Measurements from ENCODE around the gene MED25. TPM values are rescaled to one million over a fixed set of nuclear protein-coding genes. Genes with fewer than 3 reads are reported as not detected.

MED25 gene
- total and polyA plus RNA-seq, 2 of the 8 experiments (the other 6 are each of a cell fraction or from before 2014, with no cell fraction given) = 21.6 to 71.4 TPM

DNA sequence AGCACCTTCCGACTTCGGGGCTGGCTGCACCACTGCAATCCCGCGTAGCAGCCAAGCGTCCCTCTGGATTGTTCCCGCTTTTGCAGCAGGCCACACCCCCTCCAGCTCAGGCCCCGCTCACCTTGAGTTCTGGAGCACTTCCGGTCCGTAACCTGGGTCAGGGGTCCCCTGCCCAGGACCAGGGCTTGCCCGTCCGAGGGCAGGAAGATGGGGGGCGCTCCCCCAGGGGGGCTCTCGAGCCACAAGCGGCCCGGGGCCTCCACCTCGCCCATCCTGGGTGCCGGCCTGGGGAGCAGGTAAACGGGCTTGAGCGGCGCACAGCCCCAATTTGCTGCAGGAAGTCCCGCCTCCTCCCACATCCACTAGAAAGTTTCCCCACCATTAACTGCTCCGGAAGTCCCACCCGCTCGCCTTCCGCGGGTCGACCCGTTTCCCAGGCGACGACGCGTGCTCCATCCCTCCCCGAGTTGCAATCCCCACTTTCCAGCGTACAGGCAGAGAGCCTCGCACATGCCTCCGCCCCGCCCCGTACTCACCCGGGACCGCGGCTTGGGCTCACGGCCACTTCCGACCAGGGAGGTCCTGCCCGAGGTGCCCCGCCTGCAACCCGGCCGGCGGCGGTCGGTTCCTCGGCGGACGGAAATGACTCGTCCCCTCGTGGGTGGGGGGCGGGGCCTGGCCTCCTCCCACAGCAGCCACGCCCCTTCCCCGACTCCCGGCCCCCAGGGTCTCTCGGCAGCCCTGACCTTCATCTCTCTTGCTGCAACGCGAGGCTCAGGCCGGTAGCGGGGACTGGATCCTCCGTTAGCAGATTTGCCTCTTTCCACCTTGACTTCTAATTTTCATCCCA is 49.1 kb downstream of the MED25 start, which contains the start of gene PNKP (continued):
- TF ChIP-seq NRF1 (IDR thresholded peaks at IDR 0.05; ENCODE audit: low read depth, low read length) = no peak
- no peak for TF ChIP-seq TCF12 (IDR thresholded peaks at IDR 0.05; ENCODE audit: low read depth, low read length)
- TF ChIP-seq RXRA (IDR thresholded peaks at IDR 0.05; ENCODE audit: insufficient read depth, low read depth, low read length) = no peak
- TF ChIP-seq, protein P1, sequence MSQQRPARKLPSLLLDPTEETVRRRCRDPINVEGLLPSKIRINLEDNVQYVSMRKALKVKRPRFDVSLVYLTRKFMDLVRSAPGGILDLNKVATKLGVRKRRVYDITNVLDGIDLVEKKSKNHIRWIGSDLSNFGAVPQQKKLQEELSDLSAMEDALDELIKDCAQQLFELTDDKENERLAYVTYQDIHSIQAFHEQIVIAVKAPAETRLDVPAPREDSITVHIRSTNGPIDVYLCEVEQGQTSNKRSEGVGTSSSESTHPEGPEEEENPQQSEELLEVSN (IDR thresholded peaks at IDR 0.05) = peak; percentile 68
- no peak; the same call in none of the 2 replicates for TF ChIP-seq POLR2AphosphoS5 (IDR thresholded peaks at IDR 0.05; ENCODE audit: low read depth, low read length)
- TF ChIP-seq RFX5 (IDR thresholded peaks at IDR 0.05; ENCODE audit: borderline replicate concordance, low read depth, low read length) = no peak
- TF ChIP-seq TAF1 (IDR thresholded peaks at IDR 0.05; ENCODE audit: low read depth, low read length) = peak; percentile 70
- TF ChIP-seq SIN3A (conservative IDR thresholded peaks at IDR 0.05 in 1 of 2, IDR thresholded peaks at IDR 0.05 in 1 of 2; ENCODE audit: low read depth in 1 of 2, low read length in 2 of 2) = peak; percentile 75 to 78; a peak in 2 of 4 replicates
- TF ChIP-seq EGR1 (IDR thresholded peaks at IDR 0.05; ENCODE audit: borderline replicate concordance, low read depth, low read length) = no peak
- 0 out of 2 replicates have a peak, but pooled peaks have one; percentile 38 for TF ChIP-seq KDM5A (IDR thresholded peaks at IDR 0.05; ENCODE audit: low read length)
- TF ChIP-seq HDAC6 (IDR thresholded peaks at IDR 0.05; ENCODE audit: low read depth, low read length) = no peak
- TF ChIP-seq CHD2 (IDR thresholded peaks at IDR 0.05; ENCODE audit: low read length) = peak; percentile 45; the same call in 1 of the 2 replicates
- TF ChIP-seq BACH1 (IDR thresholded peaks at IDR 0.05; ENCODE audit: low read length) = peak; percentile 93
- peak; percentile 49; the same call in 1 of the 2 replicates for TF ChIP-seq YY1 (IDR thresholded peaks at IDR 0.05; ENCODE audit: low read depth, low read length)
- peak; percentile 87 for TF ChIP-seq GABPA (IDR thresholded peaks at IDR 0.05; ENCODE audit: borderline replicate concordance, insufficient read depth, low read length)
- TF ChIP-seq, protein P2, sequence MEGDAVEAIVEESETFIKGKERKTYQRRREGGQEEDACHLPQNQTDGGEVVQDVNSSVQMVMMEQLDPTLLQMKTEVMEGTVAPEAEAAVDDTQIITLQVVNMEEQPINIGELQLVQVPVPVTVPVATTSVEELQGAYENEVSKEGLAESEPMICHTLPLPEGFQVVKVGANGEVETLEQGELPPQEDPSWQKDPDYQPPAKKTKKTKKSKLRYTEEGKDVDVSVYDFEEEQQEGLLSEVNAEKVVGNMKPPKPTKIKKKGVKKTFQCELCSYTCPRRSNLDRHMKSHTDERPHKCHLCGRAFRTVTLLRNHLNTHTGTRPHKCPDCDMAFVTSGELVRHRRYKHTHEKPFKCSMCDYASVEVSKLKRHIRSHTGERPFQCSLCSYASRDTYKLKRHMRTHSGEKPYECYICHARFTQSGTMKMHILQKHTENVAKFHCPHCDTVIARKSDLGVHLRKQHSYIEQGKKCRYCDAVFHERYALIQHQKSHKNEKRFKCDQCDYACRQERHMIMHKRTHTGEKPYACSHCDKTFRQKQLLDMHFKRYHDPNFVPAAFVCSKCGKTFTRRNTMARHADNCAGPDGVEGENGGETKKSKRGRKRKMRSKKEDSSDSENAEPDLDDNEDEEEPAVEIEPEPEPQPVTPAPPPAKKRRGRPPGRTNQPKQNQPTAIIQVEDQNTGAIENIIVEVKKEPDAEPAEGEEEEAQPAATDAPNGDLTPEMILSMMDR (IDR thresholded peaks at IDR 0.05; ENCODE audit: control extremely low read depth in 1 of 3, insufficient read depth in 1 of 3, low read depth in 1 of 3, low read length in 3 of 3) = no peak
- TF ChIP-seq POU5F1 (IDR thresholded peaks at IDR 0.05; ENCODE audit: low read depth, low read length) = no peak
- TF ChIP-seq CEBPB (IDR thresholded peaks at IDR 0.05; ENCODE audit: low read depth, low read length) = no peak
- TF ChIP-seq, protein P3, sequence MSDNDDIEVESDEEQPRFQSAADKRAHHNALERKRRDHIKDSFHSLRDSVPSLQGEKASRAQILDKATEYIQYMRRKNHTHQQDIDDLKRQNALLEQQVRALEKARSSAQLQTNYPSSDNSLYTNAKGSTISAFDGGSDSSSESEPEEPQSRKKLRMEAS (IDR thresholded peaks at IDR 0.05) = peak; percentile 78
- TF ChIP-seq CTBP2 (IDR thresholded peaks at IDR 0.05; ENCODE audit: borderline replicate concordance, insufficient read depth, insufficient read length, low read length) = no peak
- peak; percentile 88 for TF ChIP-seq ASH2L (IDR thresholded peaks at IDR 0.05; ENCODE audit: low read length)
